ENCODE results near the gene CAPN3.
"Not testable (repeated sequence)": the region's sequence is repeated elsewhere in the genome, so short reads cannot be mapped to it uniquely, and the experiment has no call there.

CAPN3 gene

DNA sequence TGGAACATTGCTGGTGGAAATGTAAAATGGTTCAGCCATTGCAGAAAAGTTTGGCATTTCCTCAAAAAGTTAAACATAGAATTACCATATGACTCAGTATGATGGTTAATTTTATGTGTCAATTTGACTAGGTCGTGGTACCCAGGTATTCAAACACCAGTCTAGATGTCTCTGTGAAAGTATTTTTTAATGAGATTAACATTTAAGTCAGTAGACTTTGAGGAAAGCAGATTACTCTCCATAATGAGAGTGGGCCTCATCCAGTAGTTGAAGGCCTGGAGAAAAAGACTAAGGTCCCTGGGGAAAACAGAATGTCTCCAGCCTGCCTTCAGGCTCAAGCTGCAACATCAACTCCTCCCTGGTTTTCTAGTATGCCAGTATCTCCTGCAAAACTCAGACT lies 43.8 kb upstream of the CAPN3 start:
- Histone ChIP-seq H3K36me3 (ENCODE audit: control insufficient read depth in 2 of 2, insufficient read depth in 1 of 2, low read length in 2 of 2) (peaks cover 0 to 4% of the 10 kb centered on the region in 2 experiments; a peak in 1 of 3 replicates), H3K27ac (ENCODE audit: extremely low read depth, low read depth, low read length) (no peak overlapping the region), H3K4me1 (ENCODE audit: control insufficient read depth, insufficient read depth, low read length) (no peaks in the 10 kb centered on the region), H3K4me3 (ENCODE audit: low read depth, low read length) (no peak overlapping the region), H3K9me3 (ENCODE audit: control insufficient read depth, insufficient read depth, low read depth, low read length) (no peaks in the 10 kb centered on the region)
- TF ChIP-seq ZNF571 (tag by site-specific recombination; IDR thresholded peaks at IDR 0.05) (no peak), ZNF138 (tag by site-specific recombination; IDR thresholded peaks at IDR 0.05; ENCODE audit: borderline replicate concordance) (no peak), ZNF341 (tag by site-specific recombination; IDR thresholded peaks at IDR 0.05; ENCODE audit: low read depth) (no peak), ZNF843 (tag by site-specific recombination; IDR thresholded peaks at IDR 0.05) (no peak), KLF1 (tag by site-specific recombination; IDR thresholded peaks at IDR 0.05) (no peak), ZNF157 (tag by site-specific recombination; IDR thresholded peaks at IDR 0.05) (no peak), PRDM1 (tag by site-specific recombination; IDR thresholded peaks at IDR 0.05) (no peak), ZBTB21 (tag by site-specific recombination; IDR thresholded peaks at IDR 0.05) (no peak), ZNF202 (tag by site-specific recombination; IDR thresholded peaks at IDR 0.05; ENCODE audit: borderline replicate concordance) (no peak), ZNF169 (tag by site-specific recombination; IDR thresholded peaks at IDR 0.05) (no peak), ZSCAN16 (tag by site-specific recombination; IDR thresholded peaks at IDR 0.05) (no peak), EGR2 (tag by site-specific recombination; IDR thresholded peaks at IDR 0.05; ENCODE audit: low read depth) (no peak), ZNF324 (tag by site-specific recombination; IDR thresholded peaks at IDR 0.05) (no peak), ZNF837 (tag by site-specific recombination; IDR thresholded peaks at IDR 0.05) (no peak), TCF7L2 (IDR thresholded peaks at IDR 0.05; ENCODE audit: borderline replicate concordance, low read depth, low read length) (no peak)
- TF ChIP-seq, protein P1, sequence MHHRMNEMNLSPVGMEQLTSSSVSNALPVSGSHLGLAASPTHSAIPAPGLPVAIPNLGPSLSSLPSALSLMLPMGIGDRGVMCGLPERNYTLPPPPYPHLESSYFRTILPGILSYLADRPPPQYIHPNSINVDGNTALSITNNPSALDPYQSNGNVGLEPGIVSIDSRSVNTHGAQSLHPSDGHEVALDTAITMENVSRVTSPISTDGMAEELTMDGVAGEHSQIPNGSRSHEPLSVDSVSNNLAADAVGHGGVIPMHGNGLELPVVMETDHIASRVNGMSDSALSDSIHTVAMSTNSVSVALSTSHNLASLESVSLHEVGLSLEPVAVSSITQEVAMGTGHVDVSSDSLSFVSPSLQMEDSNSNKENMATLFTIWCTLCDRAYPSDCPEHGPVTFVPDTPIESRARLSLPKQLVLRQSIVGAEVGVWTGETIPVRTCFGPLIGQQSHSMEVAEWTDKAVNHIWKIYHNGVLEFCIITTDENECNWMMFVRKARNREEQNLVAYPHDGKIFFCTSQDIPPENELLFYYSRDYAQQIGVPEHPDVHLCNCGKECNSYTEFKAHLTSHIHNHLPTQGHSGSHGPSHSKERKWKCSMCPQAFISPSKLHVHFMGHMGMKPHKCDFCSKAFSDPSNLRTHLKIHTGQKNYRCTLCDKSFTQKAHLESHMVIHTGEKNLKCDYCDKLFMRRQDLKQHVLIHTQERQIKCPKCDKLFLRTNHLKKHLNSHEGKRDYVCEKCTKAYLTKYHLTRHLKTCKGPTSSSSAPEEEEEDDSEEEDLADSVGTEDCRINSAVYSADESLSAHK (tag by site-specific recombination; IDR thresholded peaks at IDR 0.05), result no peak
- TF ChIP-seq, protein P2, sequence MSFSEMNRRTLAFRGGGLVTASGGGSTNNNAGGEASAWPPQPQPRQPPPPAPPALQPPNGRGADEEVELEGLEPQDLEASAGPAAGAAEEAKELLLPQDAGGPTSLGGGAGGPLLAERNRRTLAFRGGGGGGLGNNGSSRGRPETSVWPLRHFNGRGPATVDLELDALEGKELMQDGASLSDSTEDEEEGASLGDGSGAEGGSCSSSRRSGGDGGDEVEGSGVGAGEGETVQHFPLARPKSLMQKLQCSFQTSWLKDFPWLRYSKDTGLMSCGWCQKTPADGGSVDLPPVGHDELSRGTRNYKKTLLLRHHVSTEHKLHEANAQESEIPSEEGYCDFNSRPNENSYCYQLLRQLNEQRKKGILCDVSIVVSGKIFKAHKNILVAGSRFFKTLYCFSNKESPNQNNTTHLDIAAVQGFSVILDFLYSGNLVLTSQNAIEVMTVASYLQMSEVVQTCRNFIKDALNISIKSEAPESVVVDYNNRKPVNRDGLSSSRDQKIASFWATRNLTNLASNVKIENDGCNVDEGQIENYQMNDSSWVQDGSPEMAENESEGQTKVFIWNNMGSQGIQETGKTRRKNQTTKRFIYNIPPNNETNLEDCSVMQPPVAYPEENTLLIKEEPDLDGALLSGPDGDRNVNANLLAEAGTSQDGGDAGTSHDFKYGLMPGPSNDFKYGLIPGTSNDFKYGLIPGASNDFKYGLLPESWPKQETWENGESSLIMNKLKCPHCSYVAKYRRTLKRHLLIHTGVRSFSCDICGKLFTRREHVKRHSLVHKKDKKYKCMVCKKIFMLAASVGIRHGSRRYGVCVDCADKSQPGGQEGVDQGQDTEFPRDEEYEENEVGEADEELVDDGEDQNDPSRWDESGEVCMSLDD (tag by site-specific recombination; IDR thresholded peaks at IDR 0.05), result no peak
- TF ChIP-seq, protein P3, sequence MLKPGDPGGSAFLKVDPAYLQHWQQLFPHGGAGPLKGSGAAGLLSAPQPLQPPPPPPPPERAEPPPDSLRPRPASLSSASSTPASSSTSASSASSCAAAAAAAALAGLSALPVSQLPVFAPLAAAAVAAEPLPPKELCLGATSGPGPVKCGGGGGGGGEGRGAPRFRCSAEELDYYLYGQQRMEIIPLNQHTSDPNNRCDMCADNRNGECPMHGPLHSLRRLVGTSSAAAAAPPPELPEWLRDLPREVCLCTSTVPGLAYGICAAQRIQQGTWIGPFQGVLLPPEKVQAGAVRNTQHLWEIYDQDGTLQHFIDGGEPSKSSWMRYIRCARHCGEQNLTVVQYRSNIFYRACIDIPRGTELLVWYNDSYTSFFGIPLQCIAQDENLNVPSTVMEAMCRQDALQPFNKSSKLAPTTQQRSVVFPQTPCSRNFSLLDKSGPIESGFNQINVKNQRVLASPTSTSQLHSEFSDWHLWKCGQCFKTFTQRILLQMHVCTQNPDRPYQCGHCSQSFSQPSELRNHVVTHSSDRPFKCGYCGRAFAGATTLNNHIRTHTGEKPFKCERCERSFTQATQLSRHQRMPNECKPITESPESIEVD (tag by site-specific recombination; IDR thresholded peaks at IDR 0.05), result no peak
- TF ChIP-seq, protein P4, sequence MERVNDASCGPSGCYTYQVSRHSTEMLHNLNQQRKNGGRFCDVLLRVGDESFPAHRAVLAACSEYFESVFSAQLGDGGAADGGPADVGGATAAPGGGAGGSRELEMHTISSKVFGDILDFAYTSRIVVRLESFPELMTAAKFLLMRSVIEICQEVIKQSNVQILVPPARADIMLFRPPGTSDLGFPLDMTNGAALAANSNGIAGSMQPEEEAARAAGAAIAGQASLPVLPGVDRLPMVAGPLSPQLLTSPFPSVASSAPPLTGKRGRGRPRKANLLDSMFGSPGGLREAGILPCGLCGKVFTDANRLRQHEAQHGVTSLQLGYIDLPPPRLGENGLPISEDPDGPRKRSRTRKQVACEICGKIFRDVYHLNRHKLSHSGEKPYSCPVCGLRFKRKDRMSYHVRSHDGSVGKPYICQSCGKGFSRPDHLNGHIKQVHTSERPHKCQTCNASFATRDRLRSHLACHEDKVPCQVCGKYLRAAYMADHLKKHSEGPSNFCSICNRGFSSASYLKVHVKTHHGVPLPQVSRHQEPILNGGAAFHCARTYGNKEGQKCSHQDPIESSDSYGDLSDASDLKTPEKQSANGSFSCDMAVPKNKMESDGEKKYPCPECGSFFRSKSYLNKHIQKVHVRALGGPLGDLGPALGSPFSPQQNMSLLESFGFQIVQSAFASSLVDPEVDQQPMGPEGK (tag by site-specific recombination; IDR thresholded peaks at IDR 0.05), result no peak
- TF ChIP-seq, protein P5, sequence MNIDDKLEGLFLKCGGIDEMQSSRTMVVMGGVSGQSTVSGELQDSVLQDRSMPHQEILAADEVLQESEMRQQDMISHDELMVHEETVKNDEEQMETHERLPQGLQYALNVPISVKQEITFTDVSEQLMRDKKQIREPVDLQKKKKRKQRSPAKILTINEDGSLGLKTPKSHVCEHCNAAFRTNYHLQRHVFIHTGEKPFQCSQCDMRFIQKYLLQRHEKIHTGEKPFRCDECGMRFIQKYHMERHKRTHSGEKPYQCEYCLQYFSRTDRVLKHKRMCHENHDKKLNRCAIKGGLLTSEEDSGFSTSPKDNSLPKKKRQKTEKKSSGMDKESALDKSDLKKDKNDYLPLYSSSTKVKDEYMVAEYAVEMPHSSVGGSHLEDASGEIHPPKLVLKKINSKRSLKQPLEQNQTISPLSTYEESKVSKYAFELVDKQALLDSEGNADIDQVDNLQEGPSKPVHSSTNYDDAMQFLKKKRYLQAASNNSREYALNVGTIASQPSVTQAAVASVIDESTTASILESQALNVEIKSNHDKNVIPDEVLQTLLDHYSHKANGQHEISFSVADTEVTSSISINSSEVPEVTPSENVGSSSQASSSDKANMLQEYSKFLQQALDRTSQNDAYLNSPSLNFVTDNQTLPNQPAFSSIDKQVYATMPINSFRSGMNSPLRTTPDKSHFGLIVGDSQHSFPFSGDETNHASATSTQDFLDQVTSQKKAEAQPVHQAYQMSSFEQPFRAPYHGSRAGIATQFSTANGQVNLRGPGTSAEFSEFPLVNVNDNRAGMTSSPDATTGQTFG (tag by site-specific recombination; IDR thresholded peaks at IDR 0.05; ENCODE audit: borderline replicate concordance), result no peak
- ChIA-PET POLR2A (no interaction called here), CTCF (no interaction called here)

DNA sequence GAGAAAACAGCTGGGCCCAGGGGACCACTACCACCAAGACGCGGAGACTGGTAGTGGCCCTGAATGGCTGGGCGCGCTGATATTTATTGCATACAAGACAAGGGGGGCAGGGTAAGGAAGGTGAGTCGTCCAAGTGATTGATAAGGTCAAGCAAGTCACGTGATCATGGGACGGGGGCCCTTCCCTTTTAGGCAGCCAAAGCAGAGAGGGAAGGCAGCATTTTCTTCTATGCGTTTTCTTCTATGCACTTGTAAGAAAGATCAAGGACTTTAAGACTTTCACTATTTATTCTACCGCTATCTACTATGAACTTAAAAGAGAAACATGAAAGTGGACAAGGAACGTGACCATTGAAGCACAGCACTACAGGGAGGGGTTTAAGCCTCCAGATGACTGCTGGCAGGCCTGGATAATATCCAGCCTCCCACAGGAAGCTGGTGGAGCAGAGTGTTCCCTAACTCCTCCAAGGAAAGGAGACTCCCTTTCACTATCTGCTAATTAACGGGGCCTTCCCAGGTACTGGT lies 43.0 kb upstream of the CAPN3 start:
- H3K9me3 ChIP-seq (ENCODE audit: control insufficient read depth, insufficient read depth, low read depth, low read length); H3K27ac ChIP-seq (ENCODE audit: extremely low read depth, low read depth, low read length); H3K4me3 ChIP-seq (ENCODE audit: low read depth, low read length); CTCF ChIA-PET; POLR2A ChIA-PET; H3K36me3 ChIP-seq (ENCODE audit: control insufficient read depth in 2 of 2, insufficient read depth in 1 of 2, low read length in 2 of 2); H3K4me1 ChIP-seq (ENCODE audit: control insufficient read depth, insufficient read depth, low read length): not testable (repeated sequence)

Measured in HEK293 (cell line).